PC-9 (cell line): ENCODE data around the gene ZNF148. TPM values are rescaled to one million over a fixed set of nuclear protein-coding genes. Genes with fewer than 3 reads are reported as not detected.

ENCODE experiments used
- BruUV-seq: library from RNA; stranded (reverse); fragments of 400-500 nt; replicated peaks from 2 replicates; lab custom pipeline; 2021; lab: Mats Ljungman, UMichigan
- CTCF ChIA-PET: fragments of 300-600 bp; sonication (Branson Sonifier 250); formaldehyde crosslinking; loops from one replicate; lab custom pipeline; 2022; ENCODE audit warnings: antibody characterized with exemption; lab: Charles Lee
- POLR2A ChIA-PET: fragments of 300-600 bp; sonication (Branson Sonifier 250); formaldehyde crosslinking; loops from one replicate; lab custom pipeline; 2022; ENCODE audit warnings: antibody characterized with exemption; ENCODE audit not compliant: unreplicated experiment; lab: Charles Lee
- DNase-seq, 2 experiments: peaks; one replicate each; pipeline versions ENCODE4 v3.0.0 to v3.0.0-alpha.2; 2015 to 2022; ENCODE audit warnings: mixed read lengths in 1 of 2
- H2AFZ ChIP-seq: fragments of 200-600 bp; sonication (generic); 2 replicates; pipeline ENCODE4 v1.8.1; 2017; ENCODE audit warnings: antibody characterized with exemption
- H3F3A ChIP-seq: fragments of 200-600 bp; sonication (generic); 2 replicates; pipeline ENCODE4 v1.8.1; 2017; ENCODE audit warnings: antibody characterized with exemption, mild to moderate bottlenecking, low read depth; ENCODE audit not compliant: insufficient read depth
- H3K27ac ChIP-seq: fragments of 200-600 bp; sonication (generic); 2 replicates; pipeline ENCODE4 v1.6.1; 2016; ENCODE audit warnings: mixed run types
- H3K27me3 ChIP-seq: fragments of 200-600 bp; sonication (generic); 2 replicates; pipeline ENCODE4 v1.6.1; 2016; ENCODE audit warnings: low read depth, mixed run types; ENCODE audit not compliant: insufficient read depth
- H3K36me3 ChIP-seq: fragments of 200-600 bp; sonication (generic); 2 replicates; pipeline ENCODE4 v1.6.1; 2016; ENCODE audit warnings: low read depth, mixed run types
- H3K4me1 ChIP-seq: fragments of 200-600 bp; sonication (generic); replicated peaks from 2 replicates; pipeline ENCODE4 v1.6.1; 2016; ENCODE audit warnings: mixed run types; ENCODE audit not compliant: insufficient read depth
- H3K4me2 ChIP-seq: fragments of 200-600 bp; sonication (generic); 2 replicates; pipeline ENCODE4 v1.6.1; 2017; ENCODE audit warnings: mixed run types
- H3K4me3 ChIP-seq: fragments of 200-600 bp; sonication (generic); 2 replicates; pipeline ENCODE4 v1.6.1; 2016; ENCODE audit warnings: mixed run types
- H3K79me2 ChIP-seq: fragments of 200-600 bp; sonication (generic); 2 replicates; pipeline ENCODE4 v1.6.1; 2017; ENCODE audit warnings: low read depth, mixed run types
- H3K9me2 ChIP-seq: fragments of 200-600 bp; sonication (generic); 2 replicates; pipeline ENCODE4 v1.8.1; 2017; ENCODE audit warnings: mild to moderate bottlenecking; ENCODE audit not compliant: insufficient read depth
- H3K9me3 ChIP-seq: fragments of 200-600 bp; sonication (generic); 2 replicates; pipeline ENCODE4 v1.8.1; 2016; ENCODE audit warnings: low read depth; ENCODE audit not compliant: insufficient read depth
- H4K20me1 ChIP-seq: fragments of 200-600 bp; sonication (generic); 2 replicates; pipeline ENCODE4 v1.8.1; 2017; ENCODE audit not compliant: insufficient read depth
- CTCF ChIP-seq: fragments of 200-600 bp; sonication (generic); conservative IDR thresholded peaks from 2 replicates; pipeline ENCODE4 v1.6.1; 2017; ENCODE audit warnings: mixed run types, antibody characterized with exemption, mild to moderate bottlenecking, moderate library complexity
- EZH2 ChIP-seq: fragments of 200-600 bp; sonication (generic); IDR thresholded peaks from 2 replicates; pipeline ENCODE4 v1.8.0; 2017; ENCODE audit warnings: antibody characterized with exemption, low read depth
- intact Hi-C: fragments of 100-400 bp; cut with micrococcal nuclease; formaldehyde crosslinking; loops from one replicate; pipeline ENCODE4 v1.10.0; 2022; ENCODE audit not compliant: unreplicated experiment
- total RNA-seq: library from RNA; stranded (reverse); gene quantifications from 2 replicates; pipeline ENCODE4 v1.2.3, GENCODE V29; 2021

ZNF148 gene
- total RNA-seq, 1 experiment from 2014 or later, result 62.6 TPM

DNA sequence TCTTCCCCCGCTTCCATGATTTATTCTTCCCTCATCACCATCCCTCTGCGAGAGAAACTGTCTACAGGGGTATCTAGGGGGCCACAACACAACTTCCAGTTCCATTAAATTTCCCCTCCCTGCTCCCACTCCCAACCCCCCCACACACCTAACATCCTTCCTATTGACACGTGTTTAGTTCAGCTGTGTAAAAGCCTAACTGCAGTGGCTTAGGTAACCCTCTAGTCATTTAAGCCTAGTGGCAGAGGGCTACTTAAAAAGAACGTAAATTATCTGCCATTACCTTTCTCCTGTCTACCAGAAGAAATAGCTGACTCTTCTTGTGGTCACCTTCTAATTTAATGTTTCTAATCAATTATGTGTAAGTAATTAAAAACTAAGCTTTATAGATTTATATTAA is 56.3 kb downstream of the ZNF148 start:
- Histone ChIP-seq H3K36me3 (peaks cover 18% of the 10 kb centered on the region; the same call in 1 of the 2 replicates), H4K20me1 (no peaks in the 10 kb centered on the region; the same call in 1 of the 2 replicates), H3K79me2 (no peaks in the 10 kb centered on the region), H3K4me3 (no peak overlapping the region), H3K27ac (no peak overlapping the region), H3F3A (0 out of 2 replicates have a peak, but pooled peaks cover 6% of the 10 kb centered on the region), H3K4me1 (no peaks in the 10 kb centered on the region), H3K9me2 (no peaks in the 10 kb centered on the region), H2AFZ (no peak overlapping the region), H3K27me3 (no peaks in the 10 kb centered on the region), H3K4me2 (no peak overlapping the region), H3K9me3 (peaks cover 8% of the 10 kb centered on the region; the same call in 1 of the 2 replicates)
- no peak for DNase-seq
- no TSS peak for BruUV-seq
- TF ChIP-seq EZH2 (no peak), CTCF (no peak)
- intact Hi-C loops, result no loop called here
- CTCF ChIA-PET, result interaction anchor here (0.5 kb wide), 1 partner anchor 417 kb away, joined by 3 read pairs; no protein-coding TSS in a partner anchor
- POLR2A ChIA-PET, result no interaction called here

DNA sequence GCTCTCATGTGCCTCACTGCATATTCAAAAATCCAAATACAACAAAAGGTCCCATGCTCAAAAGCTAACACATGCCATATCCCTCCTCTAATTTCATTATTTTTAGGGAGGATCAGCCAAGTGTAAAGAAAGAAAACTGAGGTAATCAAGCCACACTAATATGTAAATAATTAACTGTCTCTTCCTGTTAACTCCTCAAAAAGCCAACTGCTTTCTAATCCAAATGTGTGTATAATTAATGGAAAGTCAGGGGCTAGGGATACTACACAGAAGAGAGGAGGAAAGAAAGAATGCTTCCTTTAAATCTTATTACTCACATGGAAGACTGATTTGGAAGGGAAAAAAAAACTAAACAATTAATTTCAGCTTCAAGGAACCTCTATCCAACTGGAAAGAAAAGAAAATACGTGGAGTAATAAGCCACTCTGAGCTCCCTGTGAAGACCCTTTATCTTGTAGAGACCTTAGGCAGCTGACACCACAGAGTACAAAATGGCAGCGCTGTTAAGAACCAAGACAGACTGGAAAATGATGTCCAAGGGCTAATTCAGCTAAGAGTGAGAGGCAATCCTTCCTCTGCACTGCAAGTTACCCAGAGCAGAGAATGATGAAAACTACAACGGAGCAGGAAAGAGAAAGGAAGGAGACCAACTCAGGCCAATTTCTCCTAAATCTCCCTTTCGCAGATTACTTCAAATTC is 56.8 kb downstream of the ZNF148 start:
- H4K20me1 ChIP-seq, result no peaks in the 10 kb centered on the region; the same call in 1 of the 2 replicates
- H3K4me3 ChIP-seq, result no peak overlapping the region
- ChIA-PET CTCF (interaction anchor here (0.5 to 0.7 kb wide), 3 partner anchors 13 to 417 kb away, joined by 3 to 8 read pairs (median 7); no protein-coding TSS in a partner anchor), POLR2A (interaction anchor here (0.6 kb wide), 1 partner anchor 33 kb away, joined by 27 read pairs; no protein-coding TSS in a partner anchor)
- peaks cover 8% of the 10 kb centered on the region; the same call in 1 of the 2 replicates for H3K9me3 ChIP-seq
- no peak overlapping the region for H3K4me2 ChIP-seq
- H2AFZ ChIP-seq, result no peak overlapping the region
- H3K9me2 ChIP-seq, result no peaks in the 10 kb centered on the region
- no TSS peak for BruUV-seq
- peak overlapping the region; percentile 3; the same call in 1 of the 2 replicates for H3K27ac ChIP-seq
- DNase-seq, result no peak
- no peak for TF ChIP-seq CTCF
- no peak for TF ChIP-seq EZH2
- no peaks in the 10 kb centered on the region for H3K27me3 ChIP-seq
- H3K79me2 ChIP-seq, result no peaks in the 10 kb centered on the region
- peaks cover 22% of the 10 kb centered on the region for H3K36me3 ChIP-seq
- peaks cover 6% of the 10 kb centered on the region; the same call in 1 of the 2 replicates for H3F3A ChIP-seq
- H3K4me1 ChIP-seq, result no peaks in the 10 kb centered on the region
- intact Hi-C loops, result no loop called here

DNA sequence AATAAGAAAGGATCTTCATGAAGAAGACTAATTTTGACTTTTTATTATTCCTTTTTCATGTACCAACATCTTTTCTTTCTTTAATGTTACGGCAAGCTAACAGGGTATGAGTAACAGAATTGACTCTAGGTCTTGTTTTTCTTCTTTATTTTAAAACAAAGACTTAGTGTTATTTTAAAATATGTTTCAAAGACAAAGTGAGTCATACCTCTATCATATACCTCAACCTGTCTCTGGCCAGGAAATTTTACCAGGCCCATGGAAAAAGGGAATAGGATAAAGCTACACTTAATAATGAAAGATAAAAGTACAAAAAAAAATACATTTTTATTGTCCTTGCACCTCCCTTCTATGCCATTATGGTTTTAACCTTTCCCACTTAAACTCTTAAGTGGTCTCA is 57.4 kb downstream of the ZNF148 start:
- H4K20me1 ChIP-seq, result no peaks in the 10 kb centered on the region; the same call in 1 of the 2 replicates
- H3K36me3 ChIP-seq, result peaks cover 26% of the 10 kb centered on the region
- no peak overlapping the region for H3K4me2 ChIP-seq
- ChIA-PET POLR2A (interaction anchor here (0.6 kb wide), 1 partner anchor 33 kb away, joined by 27 read pairs; no protein-coding TSS in a partner anchor), CTCF (interaction anchor here (0.5 to 0.7 kb wide), 2 partner anchors 12 to 315 kb away, joined by 7 to 8 read pairs; no protein-coding TSS in a partner anchor)
- no peaks in the 10 kb centered on the region for H3K9me2 ChIP-seq
- no peaks in the 10 kb centered on the region for H3K4me1 ChIP-seq
- peaks cover 6% of the 10 kb centered on the region; the same call in 1 of the 2 replicates for H3F3A ChIP-seq
- H3K27ac ChIP-seq, result 0 out of 2 replicates have a peak overlapping the region, but pooled peaks have one; percentile 3
- TF ChIP-seq CTCF, result no peak
- no peak for TF ChIP-seq EZH2
- no peak for DNase-seq
- H3K27me3 ChIP-seq, result no peaks in the 10 kb centered on the region
- H3K9me3 ChIP-seq, result peaks cover 8% of the 10 kb centered on the region; the same call in 1 of the 2 replicates
- no TSS peak for BruUV-seq
- intact Hi-C loops, result no loop called here
- no peak overlapping the region for H2AFZ ChIP-seq
- no peaks in the 10 kb centered on the region for H3K79me2 ChIP-seq
- H3K4me3 ChIP-seq, result no peak overlapping the region
